ENCODE results near the gene CLEC16A. TPM values are rescaled to one million over a fixed set of nuclear protein-coding genes. Genes with fewer than 3 reads are reported as not detected.
A peak's percentile ranks its signal among the peaks of the same experiment; 100 is the strongest.

Gene CLEC16A
- total and polyA plus RNA-seq, 4 donors, result 14.3 to 44.4 (median 26.4) TPM

GRCh38 chr16:11231367-11231970, 287.1 kb downstream of the CLEC16A start:
- H3K27ac ChIP-seq (ENCODE audit: low read depth in 1 of 2, low read length in 1 of 2), result no peak overlapping the region
- peaks cover 0 to 9% (median 0%) of the 10 kb centered on the region in 5 donors for H3K4me1 ChIP-seq (ENCODE audit: control insufficient read depth in 5 of 5, insufficient read depth in 5 of 5, low read length in 5 of 5)
- DNase-seq (peak in 2 of 3 donors; percentile 18 to 61), ATAC-seq (ENCODE audit: insufficient read depth, low FRiP score) (no peak)
- H3K27me3 ChIP-seq (ENCODE audit: control insufficient read depth in 3 of 3, insufficient read depth in 3 of 3, low read length in 2 of 3), result no peaks in the 10 kb centered on the region
- TF ChIP-seq, protein P1, sequence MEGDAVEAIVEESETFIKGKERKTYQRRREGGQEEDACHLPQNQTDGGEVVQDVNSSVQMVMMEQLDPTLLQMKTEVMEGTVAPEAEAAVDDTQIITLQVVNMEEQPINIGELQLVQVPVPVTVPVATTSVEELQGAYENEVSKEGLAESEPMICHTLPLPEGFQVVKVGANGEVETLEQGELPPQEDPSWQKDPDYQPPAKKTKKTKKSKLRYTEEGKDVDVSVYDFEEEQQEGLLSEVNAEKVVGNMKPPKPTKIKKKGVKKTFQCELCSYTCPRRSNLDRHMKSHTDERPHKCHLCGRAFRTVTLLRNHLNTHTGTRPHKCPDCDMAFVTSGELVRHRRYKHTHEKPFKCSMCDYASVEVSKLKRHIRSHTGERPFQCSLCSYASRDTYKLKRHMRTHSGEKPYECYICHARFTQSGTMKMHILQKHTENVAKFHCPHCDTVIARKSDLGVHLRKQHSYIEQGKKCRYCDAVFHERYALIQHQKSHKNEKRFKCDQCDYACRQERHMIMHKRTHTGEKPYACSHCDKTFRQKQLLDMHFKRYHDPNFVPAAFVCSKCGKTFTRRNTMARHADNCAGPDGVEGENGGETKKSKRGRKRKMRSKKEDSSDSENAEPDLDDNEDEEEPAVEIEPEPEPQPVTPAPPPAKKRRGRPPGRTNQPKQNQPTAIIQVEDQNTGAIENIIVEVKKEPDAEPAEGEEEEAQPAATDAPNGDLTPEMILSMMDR (IDR thresholded peaks at IDR 0.05; ENCODE audit: control extremely low read depth, extremely low read depth), result no peak
- no peaks in the 10 kb centered on the region for H3K36me3 ChIP-seq (ENCODE audit: control insufficient read depth in 4 of 4, insufficient read depth in 4 of 4, low read length in 4 of 4)
- H3K4me3 ChIP-seq, result no peak overlapping the region
- H3K9ac ChIP-seq (ENCODE audit: insufficient read depth in 1 of 2, low read length in 2 of 2), result no peak overlapping the region
- H3K9me3 ChIP-seq (ENCODE audit: control insufficient read depth in 4 of 4, insufficient read depth in 3 of 4, low read length in 3 of 4), result no peaks in the 10 kb centered on the region
- 82 to 86% methylated on average over 10 of the region's 10 CpGs for WGBS, 2 donors

Other genes starting within 250 kb of the CLEC16A start
- under 1 TPM; 0.28 to 0.34 TPM for gene TEKT5, start 249.6 kb upstream of the CLEC16A start, total RNA-seq
- under 1 TPM; 0.13 to 0.30 TPM for gene TEKT5, start 249.6 kb upstream of the CLEC16A start, polyA plus RNA-seq
- gene NUBP1, start 200.7 kb upstream of the CLEC16A start, total RNA-seq, result 10 to 100 TPM; 28.4 to 39.7 TPM
- gene NUBP1, start 200.7 kb upstream of the CLEC16A start, polyA plus RNA-seq, result 10 to 100 TPM; 42.4 to 44.2 TPM
- gene TVP23A, start 125.8 kb upstream of the CLEC16A start, total RNA-seq, result 1 to 10 TPM in 1 of 2 donors, under 1 TPM in 1; 0.25 to 6.1 TPM
- under 1 TPM; 0.22 to 0.25 TPM for gene TVP23A, start 125.8 kb upstream of the CLEC16A start, polyA plus RNA-seq
- gene CIITA, start 67.4 kb upstream of the CLEC16A start, total RNA-seq, result 10 to 100 TPM; 24.1 to 59.6 TPM
- gene CIITA, start 67.4 kb upstream of the CLEC16A start, polyA plus RNA-seq, result 10 to 100 TPM; 11.5 to 29.1 TPM
- gene DEXI, start 2.1 kb upstream of the CLEC16A start, total RNA-seq, result 10 to 100 TPM; 19.5 to 35.5 TPM
- gene DEXI, start 2.1 kb upstream of the CLEC16A start, polyA plus RNA-seq, result 10 to 100 TPM; 22.1 to 33.9 TPM

Measured in lung (tissue), 12 donors.